Trophoblast cell (in vitro differentiated cells and primary cell): Measurements from ENCODE around the gene B3GNT3.

ENCODE experiments used
- DNase-seq, 2 donors: peaks; one replicate each; pipeline ENCODE4 v3.0.0-alpha.2; 2016
- H2AFZ ChIP-seq: 2 replicates; pipeline ENCODE4 v1.6.1; 2013; ENCODE audit warnings: low read length, moderate library complexity, mild to moderate bottlenecking; ENCODE audit not compliant: insufficient read depth, poor library complexity
- H2AK5ac ChIP-seq: 2 replicates; pipeline ENCODE4 v1.6.1; 2013; ENCODE audit warnings: mild to moderate bottlenecking, low read length
- H2BK120ac ChIP-seq: 2 replicates; pipeline ENCODE4 v1.6.1; 2013; ENCODE audit warnings: low read length, mild to moderate bottlenecking, moderate library complexity; ENCODE audit not compliant: insufficient read depth, poor library complexity
- H2BK12ac ChIP-seq: 2 replicates; pipeline ENCODE4 v1.6.1; 2013; ENCODE audit warnings: mild to moderate bottlenecking, low read length, moderate library complexity
- H2BK5ac ChIP-seq: 2 replicates; pipeline ENCODE4 v1.6.1; 2013; ENCODE audit warnings: low read length, low read depth, moderate library complexity, mild to moderate bottlenecking; ENCODE audit not compliant: poor library complexity
- H3K14ac ChIP-seq: 2 replicates; pipeline ENCODE4 v1.6.1; 2013; ENCODE audit warnings: mild to moderate bottlenecking, low read length
- H3K18ac ChIP-seq: 2 replicates; pipeline ENCODE4 v1.6.1; 2013; ENCODE audit warnings: mild to moderate bottlenecking, low read length
- H3K23ac ChIP-seq: 2 replicates; pipeline ENCODE4 v1.6.1; 2013; ENCODE audit warnings: low read length
- H3K27ac ChIP-seq: 2 replicates; pipeline ENCODE4 v1.5.1; 2013; ENCODE audit warnings: low read depth, mild to moderate bottlenecking, inconsistent platforms, low read length, moderate library complexity
- H3K27me3 ChIP-seq: 2 replicates; pipeline ENCODE4 v1.6.1; 2013; ENCODE audit warnings: inconsistent platforms, mild to moderate bottlenecking, low read length, moderate library complexity; ENCODE audit not compliant: insufficient read depth
- H3K36me3 ChIP-seq, 2 experiments: 1 replicate in 1 of 2; 2 replicates in 1 of 2; pipeline ENCODE4 v1.6.1; 2013; ENCODE audit warnings: low read length in 2 of 2, mild to moderate bottlenecking in 2 of 2, moderate library complexity in 1 of 2; ENCODE audit not compliant: insufficient read depth in 2 of 2, control insufficient read depth in 1 of 2
- H3K4ac ChIP-seq: 2 replicates; pipeline ENCODE4 v1.6.1; 2013; ENCODE audit warnings: low read depth, mild to moderate bottlenecking, low read length, moderate library complexity
- H3K4me1 ChIP-seq, 2 experiments: 1 replicate in 1 of 2; 2 replicates in 1 of 2; pipeline ENCODE4 v1.6.1; 2013; ENCODE audit warnings: low read length in 2 of 2, mild to moderate bottlenecking in 2 of 2, moderate library complexity in 1 of 2; ENCODE audit not compliant: insufficient read depth in 2 of 2, control insufficient read depth in 1 of 2
- H3K4me2 ChIP-seq: 2 replicates; pipeline ENCODE4 v1.6.1; 2013; ENCODE audit warnings: inconsistent platforms, mild to moderate bottlenecking, low read length, moderate library complexity
- H3K4me3 ChIP-seq: 2 replicates; pipeline ENCODE4 v1.5.1; 2013; ENCODE audit warnings: mild to moderate bottlenecking, low read depth, low read length, inconsistent platforms
- H3K79me1 ChIP-seq: one replicate; pipeline ENCODE4 v1.6.1; 2013; ENCODE audit warnings: low read length
- H3K79me2 ChIP-seq: 2 replicates; pipeline ENCODE4 v1.6.1; 2013; ENCODE audit warnings: low read length, mild to moderate bottlenecking; ENCODE audit not compliant: control insufficient read depth, insufficient read depth, poor library complexity
- H3K9ac ChIP-seq: 2 replicates; pipeline ENCODE4 v1.6.1; 2013; ENCODE audit warnings: mild to moderate bottlenecking, low read length
- H3K9me3 ChIP-seq: 2 replicates; pipeline ENCODE4 v1.6.1; 2013; ENCODE audit warnings: low read depth, mild to moderate bottlenecking, control low read depth, inconsistent platforms, low read length; ENCODE audit not compliant: insufficient read depth
- H4K12ac ChIP-seq: 2 replicates; pipeline ENCODE4 v1.6.1; 2013; ENCODE audit warnings: low read depth, mild to moderate bottlenecking, low read length, moderate library complexity
- H4K8ac ChIP-seq: 2 replicates; pipeline ENCODE4 v1.6.1; 2013; ENCODE audit warnings: low read depth, mild to moderate bottlenecking, low read length, moderate library complexity
- H4K91ac ChIP-seq: one replicate; pipeline ENCODE4 v1.6.1; 2013; ENCODE audit warnings: low read depth, mild to moderate bottlenecking, low read length, moderate library complexity
- WGBS: extraction: QIAGEN DNeasy Blood & Tissue Kit; methylation state at CpG from one replicate; pipeline ENCODE4 v1.1.7; 2013; ENCODE audit warnings: missing lambda C conversion rate; ENCODE audit not compliant: insufficient read length, insufficient coverage; ENCODE audit errors: extremely low coverage; 5-methylcytosine and 5-hydroxymethylcytosine counted together

The B3GNT3 gene

DNA sequence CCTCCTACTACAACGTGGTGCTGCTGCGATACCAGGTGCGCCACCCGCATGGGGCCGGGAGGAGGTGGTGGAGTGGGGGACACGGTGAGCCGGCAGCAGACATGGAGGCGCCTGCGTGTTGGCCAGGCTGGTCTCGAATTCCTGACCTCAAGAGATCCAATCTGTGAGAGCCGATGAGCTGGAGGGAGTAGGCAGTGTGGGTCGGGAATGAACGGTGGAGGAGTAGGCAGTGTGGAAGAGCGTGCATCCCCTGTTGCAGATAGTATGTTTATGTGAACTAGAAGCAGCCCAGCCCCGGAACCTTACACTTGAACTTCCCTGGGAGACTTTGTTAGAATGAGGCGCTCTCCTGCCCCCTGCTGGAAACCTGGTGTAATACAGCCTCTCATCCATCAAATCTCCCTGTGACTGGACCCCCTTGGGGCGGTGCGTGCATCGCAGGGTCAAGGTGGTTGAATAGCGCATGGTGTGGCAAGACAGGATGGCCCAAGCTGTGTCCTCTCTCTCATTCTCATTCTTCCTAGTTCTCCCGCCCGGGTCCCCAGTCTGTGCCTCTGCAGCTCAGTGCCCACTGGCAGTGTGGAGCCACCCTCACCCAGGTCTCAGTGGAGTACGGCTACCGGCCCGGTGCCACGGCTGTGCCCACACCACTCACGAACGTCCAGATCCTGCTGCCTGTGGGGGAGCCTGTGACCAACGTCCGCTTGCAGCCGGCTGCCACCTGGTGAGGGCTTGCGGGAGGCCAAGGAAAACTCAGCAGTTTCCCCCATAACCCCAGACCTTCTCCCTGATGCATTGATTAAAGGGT is 10.5 kb upstream of the B3GNT3 start:
- H3K27ac ChIP-seq = no peak overlapping the region
- H2AK5ac ChIP-seq = no peak overlapping the region
- no peak overlapping the region for H4K91ac ChIP-seq
- no peak overlapping the region for H3K4me3 ChIP-seq
- no peak overlapping the region for H3K9ac ChIP-seq
- DNase-seq = peak; percentile 61 to 86
- no peak overlapping the region for H2BK12ac ChIP-seq
- no peaks in the 10 kb centered on the region for H3K27me3 ChIP-seq
- H2BK5ac ChIP-seq = no peak overlapping the region
- H3K18ac ChIP-seq = no peak overlapping the region
- no CpG with 5 or more reads among the region's 32 CpGs for WGBS
- H3K79me2 ChIP-seq = no peaks in the 10 kb centered on the region
- no peak overlapping the region for H3K23ac ChIP-seq
- H3K4me1 ChIP-seq = no peaks in the 10 kb centered on the region
- no peaks in the 10 kb centered on the region for H3K79me1 ChIP-seq
- no peak overlapping the region for H3K4me2 ChIP-seq
- no peak overlapping the region for H2AFZ ChIP-seq
- peaks cover 3% of the 10 kb centered on the region for H3K9me3 ChIP-seq
- H4K12ac ChIP-seq = no peak overlapping the region
- no peak overlapping the region for H3K14ac ChIP-seq
- H4K8ac ChIP-seq = no peak overlapping the region
- no peaks in the 10 kb centered on the region for H3K36me3 ChIP-seq
- no peak overlapping the region for H3K4ac ChIP-seq
- H2BK120ac ChIP-seq = no peak overlapping the region

DNA sequence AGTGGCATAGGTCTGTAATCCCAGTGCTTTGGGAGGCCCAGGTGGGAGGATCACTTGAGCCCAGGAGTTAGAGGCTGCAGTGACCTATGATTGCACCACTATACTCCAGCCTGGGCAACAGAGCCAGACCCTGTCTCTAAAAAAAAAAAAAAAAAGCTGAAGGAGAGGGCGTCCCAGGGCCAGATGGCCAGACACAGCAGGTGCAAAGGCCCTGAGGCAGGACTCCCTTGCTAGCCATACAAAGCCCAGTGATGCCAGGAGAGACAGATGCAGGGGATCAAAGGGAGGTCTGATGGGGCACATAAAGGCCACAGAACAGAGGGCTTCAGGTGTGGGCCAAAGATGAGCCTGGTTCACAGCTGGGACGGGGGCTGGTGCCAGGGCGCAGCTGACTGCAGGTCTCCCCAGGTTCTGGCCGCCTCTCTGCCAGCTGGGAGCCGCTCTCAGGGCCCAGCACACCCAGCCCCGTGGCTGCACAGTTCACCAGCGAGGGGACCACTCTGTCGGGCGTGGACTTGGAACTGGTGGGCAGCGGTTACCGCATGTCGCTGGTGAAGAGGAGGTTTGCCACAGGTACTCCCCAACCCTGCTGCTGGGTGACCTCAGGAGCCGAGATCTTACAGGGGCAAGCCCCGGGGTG is 7.5 kb upstream of the B3GNT3 start:
- H2BK12ac ChIP-seq = no peak overlapping the region
- H3K4me3 ChIP-seq = no peak overlapping the region
- no peak overlapping the region for H3K23ac ChIP-seq
- H4K8ac ChIP-seq = no peak overlapping the region
- H2AFZ ChIP-seq = no peak overlapping the region
- no peak overlapping the region for H4K91ac ChIP-seq
- H3K36me3 ChIP-seq = no peaks in the 10 kb centered on the region
- no peak overlapping the region for H3K9ac ChIP-seq
- H3K4ac ChIP-seq = no peak overlapping the region
- peaks cover 4% of the 10 kb centered on the region for H3K9me3 ChIP-seq
- H2BK120ac ChIP-seq = no peak overlapping the region
- H3K79me1 ChIP-seq = no peaks in the 10 kb centered on the region
- no peaks in the 10 kb centered on the region for H3K27me3 ChIP-seq
- H3K4me2 ChIP-seq = no peak overlapping the region
- H3K4me1 ChIP-seq = no peaks in the 10 kb centered on the region
- DNase-seq = no peak
- H2AK5ac ChIP-seq = no peak overlapping the region
- H2BK5ac ChIP-seq = no peak overlapping the region
- H4K12ac ChIP-seq = no peak overlapping the region
- WGBS = no CpG with 5 or more reads among the region's 14 CpGs
- H3K14ac ChIP-seq = no peak overlapping the region
- H3K79me2 ChIP-seq = no peaks in the 10 kb centered on the region
- H3K27ac ChIP-seq = no peak overlapping the region
- no peak overlapping the region for H3K18ac ChIP-seq

DNA sequence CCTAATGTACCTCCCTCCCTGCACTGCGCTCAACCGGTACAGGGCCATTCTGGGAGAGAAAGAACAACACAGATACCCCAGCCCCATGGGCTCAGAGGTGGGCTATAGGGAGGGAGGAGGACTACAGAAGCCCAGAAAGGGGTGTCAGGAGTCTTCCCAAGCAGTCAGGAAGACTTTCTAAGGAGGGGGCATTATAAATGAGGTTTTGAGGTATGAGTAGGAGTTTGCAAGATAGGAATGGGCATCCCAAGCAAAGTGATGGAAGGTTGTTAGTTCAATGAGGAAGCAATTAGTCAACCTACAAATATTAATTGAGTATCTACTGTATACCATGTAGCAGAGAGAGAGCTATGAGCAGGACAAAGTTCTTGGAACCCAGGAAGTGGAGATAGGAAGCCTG is 6.3 kb upstream of the B3GNT3 start:
- no peak overlapping the region for H3K14ac ChIP-seq
- H3K79me1 ChIP-seq = no peaks in the 10 kb centered on the region
- no peaks in the 10 kb centered on the region for H3K4me1 ChIP-seq

DNA sequence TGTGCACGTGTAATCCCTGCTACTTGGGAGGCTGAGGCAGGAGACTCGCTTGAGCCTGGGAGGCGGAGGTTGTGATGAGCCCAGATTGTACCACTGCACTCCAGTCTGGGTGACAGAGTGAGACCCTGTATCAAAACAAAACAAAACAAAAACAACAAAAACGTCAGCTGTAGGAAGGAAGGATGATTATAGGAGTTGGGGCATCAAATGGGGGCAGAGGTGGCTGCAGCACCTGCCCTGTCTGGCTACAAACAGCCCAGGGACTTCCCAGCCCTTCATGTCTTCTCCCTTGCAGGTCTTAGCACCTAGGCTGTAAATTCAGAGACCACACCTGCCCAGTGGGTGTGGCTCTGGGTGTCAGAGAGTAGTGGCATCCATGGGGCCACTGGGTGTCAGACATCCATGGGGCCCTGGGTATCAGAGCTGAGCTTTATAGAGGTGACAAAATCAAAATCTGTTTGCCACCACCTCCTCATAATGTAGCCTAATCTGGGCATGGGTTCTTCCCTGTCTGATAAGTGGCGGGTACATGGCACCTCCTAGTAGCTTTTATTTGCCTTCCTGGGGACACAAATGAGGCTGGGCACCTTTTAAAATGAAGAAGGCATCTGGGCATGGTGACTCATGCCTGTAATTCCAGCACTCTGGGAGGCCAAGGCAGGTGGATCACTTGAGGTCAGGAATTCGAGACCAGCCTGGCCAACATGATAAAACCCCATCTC is 4.7 kb upstream of the B3GNT3 start:
- Histone ChIP-seq H3K79me1 (no peaks in the 10 kb centered on the region), H2BK5ac (no peak overlapping the region), H3K4ac (no peak overlapping the region), H4K12ac (no peak overlapping the region), H3K79me2 (no peaks in the 10 kb centered on the region), H2AFZ (no peak overlapping the region), H3K9ac (no peak overlapping the region), H2BK120ac (no peak overlapping the region), H4K91ac (no peak overlapping the region), H3K27me3 (peaks cover 8% of the 10 kb centered on the region), H3K14ac (no peak overlapping the region), H3K9me3 (peaks cover 6% of the 10 kb centered on the region), H2BK12ac (no peak overlapping the region), H3K4me2 (no peak overlapping the region), H3K4me1 (peaks cover 0 to under 1% of the 10 kb centered on the region in 2 experiments), H2AK5ac (no peak overlapping the region), H3K4me3 (no peak overlapping the region), H3K18ac (no peak overlapping the region), H3K27ac (no peak overlapping the region), H3K36me3 (no peaks in the 10 kb centered on the region), H3K23ac (no peak overlapping the region), H4K8ac (no peak overlapping the region)
- WGBS = no CpG with 5 or more reads among the region's 6 CpGs
- peak in 1 of 2 donors; percentile 18 for DNase-seq

More for the DNA sequence above, 6.3 kb upstream of the B3GNT3 start:
- H3K9me3 ChIP-seq = peaks cover 2% of the 10 kb centered on the region
- no peaks in the 10 kb centered on the region for H3K27me3 ChIP-seq
- no peak overlapping the region for H2AFZ ChIP-seq
- H3K27ac ChIP-seq = no peak overlapping the region
- no peak overlapping the region for H3K4ac ChIP-seq
- H3K36me3 ChIP-seq = no peaks in the 10 kb centered on the region
- H3K4me2 ChIP-seq = no peak overlapping the region
- no peak overlapping the region for H3K4me3 ChIP-seq
- H2BK5ac ChIP-seq = no peak overlapping the region
- H3K23ac ChIP-seq = no peak overlapping the region
- H3K9ac ChIP-seq = no peak overlapping the region
- no peak overlapping the region for H2BK120ac ChIP-seq
- H4K91ac ChIP-seq = no peak overlapping the region
- H2BK12ac ChIP-seq = no peak overlapping the region
- no peak overlapping the region for H2AK5ac ChIP-seq
- no peak overlapping the region for H4K8ac ChIP-seq
- no peak overlapping the region for H3K18ac ChIP-seq
- no peaks in the 10 kb centered on the region for H3K79me2 ChIP-seq
- WGBS = no CpG with 5 or more reads among the region's 2 CpGs
- DNase-seq = no peak
- H4K12ac ChIP-seq = no peak overlapping the region
